EH (cell line): ENCODE results near the gene SEPTIN6.
A peak's percentile ranks its signal among the peaks of the same experiment; 100 is the strongest.
"Not testable (repeated sequence)": the region's sequence is repeated elsewhere in the genome, so short reads cannot be mapped to it uniquely, and the experiment has no call there.

Source experiments
- DNase-seq: peaks from one replicate; pipeline ENCODE4 v3.0.0-alpha.2; 2015; ENCODE audit warnings: low read depth

SEPTIN6 gene

GRCh38 chrX:119690921-119691716 is 1.8 kb downstream of the SEPTIN6 start:
- peak; percentile 68 for DNase-seq

- DNase-seq, result no peak
Measured at GRCh38 chrX:119688911-119689321, 4.1 kb downstream of the SEPTIN6 start.

- peak; percentile 40 for DNase-seq
Measured at GRCh38 chrX:119687661-119688413, 5.1 kb downstream of the SEPTIN6 start.

- DNase-seq, result peak; percentile 44
Measured at GRCh38 chrX:119686087-119686691, 6.8 kb downstream of the SEPTIN6 start.

- peak; percentile 28 for DNase-seq
Measured at GRCh38 chrX:119685225-119686066, 7.5 kb downstream of the SEPTIN6 start.

- peak; percentile 38 for DNase-seq
Measured at GRCh38 chrX:119684916-119685224, 8.1 kb downstream of the SEPTIN6 start.

- not testable (repeated sequence) for DNase-seq
Measured at GRCh38 chrX:119684312-119684711, 8.7 kb downstream of the SEPTIN6 start.

GRCh38 chrX:119682019-119682989 is 10.7 kb downstream of the SEPTIN6 start:
- no peak for DNase-seq

GRCh38 chrX:119677654-119677981 is 15.3 kb downstream of the SEPTIN6 start:
- no peak for DNase-seq

GRCh38 chrX:119676949-119677653 is 15.9 kb downstream of the SEPTIN6 start:
- no peak for DNase-seq

GRCh38 chrX:119673336-119673735 is 19.6 kb downstream of the SEPTIN6 start:
- DNase-seq, result no peak

GRCh38 chrX:119672426-119672825 is 20.5 kb downstream of the SEPTIN6 start:
- no peak for DNase-seq

GRCh38 chrX:119669424-119670037 is 23.4 kb downstream of the SEPTIN6 start:
- peak; percentile 55 for DNase-seq

GRCh38 chrX:119667111-119667878 is 25.7 kb downstream of the SEPTIN6 start:
- DNase-seq, result no peak

- not testable (repeated sequence) for DNase-seq
Measured at GRCh38 chrX:119664877-119665276, 28.1 kb downstream of the SEPTIN6 start.

GRCh38 chrX:119661486-119661885 is 31.5 kb downstream of the SEPTIN6 start:
- no peak for DNase-seq

GRCh38 chrX:119659522-119659921 is 33.4 kb downstream of the SEPTIN6 start:
- DNase-seq, result no peak

GRCh38 chrX:119655125-119655524 is 37.8 kb downstream of the SEPTIN6 start:
- peak; percentile 88 for DNase-seq

GRCh38 chrX:119654112-119654531 is 38.8 kb downstream of the SEPTIN6 start:
- DNase-seq, result peak; percentile 59
